ENCODE data around the gene CCDC149. TPM values are rescaled to one million over a fixed set of nuclear protein-coding genes. Genes with fewer than 3 reads are reported as not detected.

The CCDC149 gene
- total RNA-seq, 2 donors from 2014 or later = 4.9 to 5.5 TPM

DNA sequence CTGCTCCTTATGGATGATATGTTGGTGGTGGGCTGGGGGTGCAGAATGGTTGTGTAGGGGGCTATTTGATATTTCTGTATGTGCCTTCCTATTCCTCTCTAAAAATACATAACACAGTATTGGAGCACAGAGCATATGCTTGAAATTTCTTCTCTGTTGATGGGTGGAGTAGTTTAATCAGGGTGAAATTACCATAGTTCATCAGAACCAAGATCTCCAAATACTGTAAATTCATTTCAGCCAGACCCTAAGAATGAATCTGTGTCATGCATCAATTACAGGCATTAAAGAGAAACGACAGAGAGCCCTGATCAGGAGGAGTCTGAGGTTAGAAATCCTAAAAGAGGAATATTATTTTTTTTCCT lies 25.1 kb upstream of the CCDC149 start:
- Mint-ChIP-seq H3K36me3 (ENCODE audit: low read depth) (peaks cover 3% of the 10 kb centered on the region), H3K27me3 (ENCODE audit: insufficient read depth) (peaks cover 63% of the 10 kb centered on the region), H3K9me3 (peaks cover 78% of the 10 kb centered on the region), H3K4me3 (no peak overlapping the region), H3K27ac (no peak overlapping the region), H3K4me1 (peaks cover under 1% of the 10 kb centered on the region)
- Histone ChIP-seq H3K36me3 (ENCODE audit: control insufficient read depth, insufficient read depth, low read length) (no peaks in the 10 kb centered on the region), H3K4me1 (ENCODE audit: control insufficient read depth, insufficient read depth, low read length) (no peaks in the 10 kb centered on the region), H3K9ac (ENCODE audit: extremely low read depth, low read length, poor library complexity, severe bottlenecking) (no peak overlapping the region), H3K27ac (ENCODE audit: low read depth, low read length) (no peak overlapping the region), H3K4me3 (ENCODE audit: low read length) (no peak overlapping the region), H3K9me3 (ENCODE audit: control insufficient read depth, low read length) (peaks cover 49% of the 10 kb centered on the region), H3K27me3 (ENCODE audit: control insufficient read depth, insufficient read depth, low read length, poor library complexity, severe bottlenecking) (peaks cover 5% of the 10 kb centered on the region)
- DNase-seq = no peak
- 83 to 88% methylated on average over 1 of the region's 1 CpG for WGBS, 2 experiments (ENCODE audit: insufficient coverage in 1 of 2, insufficient read length in 1 of 2)
- TF ChIP-seq, protein P1, sequence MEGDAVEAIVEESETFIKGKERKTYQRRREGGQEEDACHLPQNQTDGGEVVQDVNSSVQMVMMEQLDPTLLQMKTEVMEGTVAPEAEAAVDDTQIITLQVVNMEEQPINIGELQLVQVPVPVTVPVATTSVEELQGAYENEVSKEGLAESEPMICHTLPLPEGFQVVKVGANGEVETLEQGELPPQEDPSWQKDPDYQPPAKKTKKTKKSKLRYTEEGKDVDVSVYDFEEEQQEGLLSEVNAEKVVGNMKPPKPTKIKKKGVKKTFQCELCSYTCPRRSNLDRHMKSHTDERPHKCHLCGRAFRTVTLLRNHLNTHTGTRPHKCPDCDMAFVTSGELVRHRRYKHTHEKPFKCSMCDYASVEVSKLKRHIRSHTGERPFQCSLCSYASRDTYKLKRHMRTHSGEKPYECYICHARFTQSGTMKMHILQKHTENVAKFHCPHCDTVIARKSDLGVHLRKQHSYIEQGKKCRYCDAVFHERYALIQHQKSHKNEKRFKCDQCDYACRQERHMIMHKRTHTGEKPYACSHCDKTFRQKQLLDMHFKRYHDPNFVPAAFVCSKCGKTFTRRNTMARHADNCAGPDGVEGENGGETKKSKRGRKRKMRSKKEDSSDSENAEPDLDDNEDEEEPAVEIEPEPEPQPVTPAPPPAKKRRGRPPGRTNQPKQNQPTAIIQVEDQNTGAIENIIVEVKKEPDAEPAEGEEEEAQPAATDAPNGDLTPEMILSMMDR (conservative IDR thresholded peaks at IDR 0.05) = no peak

- Histone ChIP-seq H3K4me3 (ENCODE audit: low read length) (no peak overlapping the region), H3K9me3 (ENCODE audit: control insufficient read depth, low read length) (peaks cover 50% of the 10 kb centered on the region), H3K27me3 (ENCODE audit: control insufficient read depth, insufficient read depth, low read length, poor library complexity, severe bottlenecking) (peaks cover 5% of the 10 kb centered on the region), H3K27ac (ENCODE audit: low read depth, low read length) (no peak overlapping the region), H3K4me1 (ENCODE audit: control insufficient read depth, insufficient read depth, low read length) (no peaks in the 10 kb centered on the region), H3K9ac (ENCODE audit: extremely low read depth, low read length, poor library complexity, severe bottlenecking) (no peak overlapping the region), H3K36me3 (ENCODE audit: control insufficient read depth, insufficient read depth, low read length) (no peaks in the 10 kb centered on the region)
- no peak overlapping the region for H3K4me3 Mint-ChIP-seq
- TF ChIP-seq, protein P1 (conservative IDR thresholded peaks at IDR 0.05) = no peak
- WGBS, 2 experiments (ENCODE audit: insufficient coverage in 1 of 2, insufficient read length in 1 of 2) = 84 to 92% methylated on average over 4 to 5 of the region's 5 CpGs
- peaks cover 3% of the 10 kb centered on the region for H3K36me3 Mint-ChIP-seq (ENCODE audit: low read depth)
- no peak for DNase-seq
- peaks cover 77% of the 10 kb centered on the region for H3K9me3 Mint-ChIP-seq
- peaks cover 5% of the 10 kb centered on the region for H3K4me1 Mint-ChIP-seq
- H3K27me3 Mint-ChIP-seq (ENCODE audit: insufficient read depth) = peaks cover 63% of the 10 kb centered on the region
- no peak overlapping the region for H3K27ac Mint-ChIP-seq
These were observed 24.5 kb upstream of the CCDC149 start for GRCh38 chr4:24937176-24937916.

DNA sequence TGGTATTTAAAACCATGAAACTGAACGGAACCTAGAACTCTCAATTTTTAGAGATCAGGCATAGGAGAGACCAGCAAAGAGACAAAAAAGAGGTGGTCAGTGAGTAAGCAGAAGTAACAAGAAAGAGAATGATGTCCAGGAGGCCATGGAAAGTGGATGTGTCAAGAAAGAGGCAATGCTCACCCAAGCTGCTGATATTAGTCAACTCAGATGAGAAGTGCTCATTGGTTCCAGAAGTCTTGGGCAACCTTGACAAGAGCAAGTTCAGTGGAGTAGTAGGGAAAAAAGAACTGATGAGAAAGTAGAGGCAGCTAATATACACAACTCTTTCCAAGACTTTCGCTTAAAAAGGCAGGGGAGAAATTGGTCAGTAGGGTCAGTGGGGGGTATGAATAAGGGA lies 23.0 kb upstream of the CCDC149 start:
- no peak overlapping the region for H3K27ac Mint-ChIP-seq

More for the DNA sequence above, 23.0 kb upstream of the CCDC149 start:
- no peak for DNase-seq
- no peak overlapping the region for H3K9ac ChIP-seq (ENCODE audit: extremely low read depth, low read length, poor library complexity, severe bottlenecking)
- H3K36me3 ChIP-seq (ENCODE audit: control insufficient read depth, insufficient read depth, low read length) = no peaks in the 10 kb centered on the region
- H3K27ac ChIP-seq (ENCODE audit: low read depth, low read length) = no peak overlapping the region
- 93 to 100% methylated on average over 1 of the region's 2 CpGs for WGBS, 2 experiments (ENCODE audit: insufficient coverage in 1 of 2, insufficient read length in 1 of 2)
- no peak overlapping the region for H3K4me3 ChIP-seq (ENCODE audit: low read length)
- TF ChIP-seq, protein P1 (conservative IDR thresholded peaks at IDR 0.05) = no peak
- peaks cover 50% of the 10 kb centered on the region for H3K9me3 ChIP-seq (ENCODE audit: control insufficient read depth, low read length)
- peaks cover 60% of the 10 kb centered on the region for H3K27me3 Mint-ChIP-seq (ENCODE audit: insufficient read depth)
- H3K27me3 ChIP-seq (ENCODE audit: control insufficient read depth, insufficient read depth, low read length, poor library complexity, severe bottlenecking) = peaks cover 5% of the 10 kb centered on the region
- H3K4me1 ChIP-seq (ENCODE audit: control insufficient read depth, insufficient read depth, low read length) = no peaks in the 10 kb centered on the region
- H3K4me3 Mint-ChIP-seq = no peak overlapping the region
- peaks cover 5% of the 10 kb centered on the region for H3K4me1 Mint-ChIP-seq
- H3K36me3 Mint-ChIP-seq (ENCODE audit: low read depth) = peaks cover 3% of the 10 kb centered on the region
- peaks cover 71% of the 10 kb centered on the region for H3K9me3 Mint-ChIP-seq
